T-helper 1 cell treated with Interleukin-12 subunit alpha and Interleukin-12 subunit beta and Interleukin-4 antibody, amounts not matched to agents 30 ng/mL and 1 ng/mL, for 36 hours (primary cell): ENCODE data around the gene S1PR1. TPM values are rescaled to one million over a fixed set of nuclear protein-coding genes. Genes with fewer than 3 reads are reported as not detected.
"Not testable (repeated sequence)": the region's sequence is repeated elsewhere in the genome, so short reads cannot be mapped to it uniquely, and the experiment has no call there.

ENCODE experiments used
- intact Hi-C: fragments of 100-400 bp; cut with micrococcal nuclease; formaldehyde crosslinking; loops from one replicate; pipeline ENCODE4 v1.15.1; 2024
- total RNA-seq: library from RNA; stranded (reverse); gene quantifications from 2 replicates; pipeline ENCODE4 v1.2.3, GENCODE V29; 2022

The S1PR1 gene
- total RNA-seq, 1 donor from 2014 or later: 132 TPM

- intact Hi-C loops: loop anchor here (2.0 kb wide), 1 partner anchor 15 kb away; no protein-coding TSS in a partner anchor
Measured at GRCh38 chr1:101219924-101220870, 16.6 kb upstream of the S1PR1 start.

DNA sequence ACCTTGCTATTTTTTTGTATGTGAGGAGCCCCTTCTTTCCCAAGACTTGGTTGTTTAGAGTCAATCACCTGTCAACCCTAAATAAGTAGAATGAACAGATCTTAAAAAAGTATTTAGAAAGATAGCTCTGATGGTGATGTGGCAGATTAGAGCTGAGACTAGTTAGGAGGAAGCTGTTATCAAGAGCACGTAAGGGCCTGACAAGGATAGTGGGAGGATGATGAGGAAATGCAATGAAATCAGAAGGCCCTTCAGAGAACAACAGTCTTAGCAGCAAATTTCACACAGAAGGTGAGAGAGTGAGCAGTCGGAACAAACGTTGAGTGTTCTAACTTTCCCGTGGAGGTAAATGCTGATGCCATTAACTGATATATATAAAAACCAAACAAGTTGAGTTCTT lies 15.9 kb upstream of the S1PR1 start:
- intact Hi-C loops: loop anchor here (2.0 kb wide), 1 partner anchor 14 kb away; no protein-coding TSS in a partner anchor

GRCh38 chr1:101221945-101222429 lies 14.8 kb upstream of the S1PR1 start:
- intact Hi-C loops: loop anchor here (2.0 kb wide), 1 partner anchor 13 kb away; no protein-coding TSS in a partner anchor

- intact Hi-C loops: no loop called here
Measured at GRCh38 chr1:101227837-101228236, 9.0 kb upstream of the S1PR1 start.

DNA sequence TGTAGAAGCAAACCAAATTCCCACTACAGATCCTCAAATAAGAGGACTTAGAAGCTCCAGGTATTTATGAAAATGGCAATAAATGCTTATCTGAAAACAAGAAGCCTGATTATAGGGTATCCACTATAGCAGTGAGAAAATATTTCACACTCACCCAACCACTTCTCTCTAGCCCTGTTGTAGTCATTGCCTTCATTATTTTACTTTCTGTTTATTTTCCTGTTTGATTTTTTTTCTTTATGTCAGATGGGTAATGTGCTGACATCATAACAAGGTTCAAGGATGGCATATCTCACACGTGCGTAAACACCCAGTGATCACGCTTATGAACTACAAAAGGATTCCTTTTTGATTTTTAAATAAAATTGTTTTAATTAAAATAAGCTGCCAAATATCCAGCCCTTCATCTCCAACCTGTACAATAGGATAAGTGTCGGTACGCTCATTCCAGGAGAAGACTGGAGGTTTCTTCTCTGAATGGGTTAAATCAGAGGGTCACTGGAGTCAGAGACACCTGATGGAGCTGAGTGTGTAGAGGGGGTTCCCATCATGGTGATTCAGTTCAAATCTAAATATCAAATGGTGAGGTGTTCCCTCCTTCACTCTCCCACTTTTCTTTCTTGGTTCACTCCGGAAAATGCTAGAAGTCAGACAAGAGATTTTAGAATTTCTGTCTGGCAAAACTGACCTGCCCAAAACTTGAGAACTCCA lies 8.2 kb upstream of the S1PR1 start:
- intact Hi-C loops: no loop called here

DNA sequence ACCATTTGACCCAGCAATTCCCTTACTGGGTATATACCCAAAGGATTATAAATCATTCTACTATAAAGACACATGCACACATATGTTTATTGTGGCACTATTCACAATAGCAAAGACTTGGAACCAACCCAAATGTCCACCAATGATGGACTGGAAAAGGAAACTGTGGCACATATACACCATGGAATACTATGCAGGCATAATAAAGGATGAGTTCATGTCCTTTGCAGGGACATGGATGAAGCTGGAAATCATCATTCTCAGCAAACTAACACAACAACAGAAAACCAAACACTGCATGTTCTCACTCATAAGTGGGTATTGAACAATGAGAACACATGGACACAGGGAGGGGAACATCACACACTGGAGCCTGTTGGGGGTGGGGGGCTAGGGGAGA lies 4.6 kb upstream of the S1PR1 start:
- intact Hi-C loops: not testable (repeated sequence)

GRCh38 chr1:101233495-101233894 lies 3.3 kb upstream of the S1PR1 start:
- intact Hi-C loops: no loop called here

DNA sequence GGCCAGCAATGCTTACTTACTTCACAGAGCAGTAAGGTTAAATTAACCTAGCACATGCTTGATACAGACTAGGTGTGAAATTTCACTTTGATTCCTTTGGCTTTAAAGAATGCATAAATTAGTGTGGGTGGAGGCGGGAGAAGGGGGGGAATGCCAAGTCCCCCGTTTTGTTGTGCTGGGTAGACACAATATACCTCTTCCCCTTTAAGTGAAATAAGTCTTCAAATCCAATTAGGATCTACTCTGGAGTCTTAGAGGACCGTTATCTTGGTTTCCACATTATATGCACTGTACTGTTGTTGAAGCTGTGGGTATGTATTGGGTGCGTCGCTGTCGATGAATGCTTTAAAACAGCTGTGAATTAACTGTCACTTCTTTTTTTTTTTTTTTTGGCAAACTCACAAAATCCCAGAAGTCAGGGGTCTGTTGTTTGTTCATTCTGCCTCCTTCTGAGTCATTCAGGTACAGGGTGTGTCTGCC lies 1.6 kb upstream of the S1PR1 start:
- intact Hi-C loops: loop anchor here (1.0 to 5.0 kb wide), 10 partner anchors 14 to 1198 kb away; partner anchors contain the start of genes CDC14A, SASS6 and TRMT13

DNA sequence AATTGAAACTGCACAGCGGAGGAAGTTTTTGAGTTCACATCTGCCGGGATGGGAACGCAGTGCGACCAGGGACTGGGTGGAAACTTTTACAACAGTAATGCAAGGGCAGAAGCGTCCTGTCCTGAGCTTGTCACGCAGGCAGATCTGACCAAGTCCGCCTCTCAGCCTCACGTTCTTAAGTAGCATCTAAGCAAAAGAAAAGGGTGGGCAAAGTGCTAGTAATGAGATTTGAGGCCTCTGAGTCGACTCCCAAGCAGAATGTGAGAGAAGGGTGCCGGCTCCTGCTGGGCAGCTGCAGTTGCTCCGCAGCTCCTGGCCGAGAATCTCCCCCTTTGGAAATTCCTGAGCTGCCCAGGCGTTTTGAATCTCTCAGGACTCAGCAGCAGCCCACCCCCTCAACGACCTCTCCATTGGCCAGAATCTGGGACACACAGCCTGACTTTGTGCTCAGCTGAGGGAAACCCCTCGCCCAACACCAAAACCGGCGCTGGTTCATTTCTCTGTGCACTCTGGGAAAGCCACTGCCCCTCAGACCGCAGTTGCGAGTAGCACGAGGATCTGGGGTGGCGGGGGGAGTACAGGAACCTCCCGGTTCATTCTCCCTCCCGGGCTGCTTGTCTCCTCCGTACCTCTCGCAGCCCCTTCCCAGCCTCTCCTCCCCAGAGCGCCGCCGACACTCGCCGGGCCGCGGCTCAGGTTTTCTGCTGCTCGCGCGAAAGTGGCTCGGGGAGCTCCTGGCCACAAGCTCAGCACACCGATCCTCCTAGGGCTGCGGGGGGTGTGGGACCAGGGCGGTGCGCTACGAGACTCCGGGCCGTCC lies 913 bp upstream of the S1PR1 start:
- intact Hi-C loops: loop anchor here (1.0 to 5.0 kb wide), 10 partner anchors 15 to 1199 kb away; partner anchors contain the start of genes CDC14A, SASS6 and TRMT13

GRCh38 chr1:101237229-101237837 lies 514 bp downstream of the S1PR1 start:
- intact Hi-C loops: loop anchor here (5.0 kb wide), 4 partner anchors 795 to 1200 kb away; partner anchors contain the start of genes CDC14A, SASS6 and TRMT13

DNA sequence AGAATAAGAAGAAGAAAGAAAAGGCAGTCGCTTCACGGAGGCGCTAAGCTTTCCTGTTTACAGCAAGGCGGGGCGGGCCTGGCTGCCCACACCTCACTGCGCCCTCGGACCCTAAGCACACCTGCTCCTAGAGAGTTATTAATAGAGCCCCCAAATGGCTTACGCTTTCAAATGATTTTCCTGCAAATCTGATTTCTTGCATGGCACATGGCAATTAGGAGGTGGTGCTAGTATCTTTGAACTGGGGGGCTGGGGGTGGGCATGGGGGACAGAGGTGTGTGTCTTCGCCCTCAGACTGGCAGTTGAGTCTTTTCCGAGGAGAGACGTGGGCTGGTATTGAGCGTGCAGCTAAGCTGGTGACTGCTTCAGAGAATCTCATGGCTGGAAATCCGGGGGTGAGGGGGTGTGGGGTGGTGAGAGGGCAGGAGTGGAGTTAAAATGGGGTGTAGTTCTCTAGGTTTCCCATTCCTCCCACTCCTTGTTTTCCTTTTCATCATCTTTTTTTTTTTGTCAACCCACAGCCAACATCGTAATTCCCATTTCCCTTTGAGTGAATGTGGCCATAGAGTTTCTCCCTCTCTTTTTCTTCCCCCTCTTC lies 1.3 kb downstream of the S1PR1 start:
- intact Hi-C loops: loop anchor here (1.0 to 5.0 kb wide), 8 partner anchors 71 to 1201 kb away; partner anchors contain the start of genes CDC14A, SASS6 and TRMT13

- intact Hi-C loops: loop anchor here (1.0 to 5.0 kb wide), 13 partner anchors 16 to 1201 kb away; partner anchors contain the start of genes CDC14A, DPH5, SASS6 and SLC30A7
Measured at GRCh38 chr1:101238681-101239094, 1.9 kb downstream of the S1PR1 start.

GRCh38 chr1:101239095-101240040 lies 2.5 kb downstream of the S1PR1 start:
- intact Hi-C loops: loop anchor here (1.0 to 5.0 kb wide), 10 partner anchors 15 to 1202 kb away; partner anchors contain the start of genes CDC14A, DPH5, SASS6 and SLC30A7

GRCh38 chr1:101240041-101240430 lies 3.2 kb downstream of the S1PR1 start:
- intact Hi-C loops: no loop called here

DNA sequence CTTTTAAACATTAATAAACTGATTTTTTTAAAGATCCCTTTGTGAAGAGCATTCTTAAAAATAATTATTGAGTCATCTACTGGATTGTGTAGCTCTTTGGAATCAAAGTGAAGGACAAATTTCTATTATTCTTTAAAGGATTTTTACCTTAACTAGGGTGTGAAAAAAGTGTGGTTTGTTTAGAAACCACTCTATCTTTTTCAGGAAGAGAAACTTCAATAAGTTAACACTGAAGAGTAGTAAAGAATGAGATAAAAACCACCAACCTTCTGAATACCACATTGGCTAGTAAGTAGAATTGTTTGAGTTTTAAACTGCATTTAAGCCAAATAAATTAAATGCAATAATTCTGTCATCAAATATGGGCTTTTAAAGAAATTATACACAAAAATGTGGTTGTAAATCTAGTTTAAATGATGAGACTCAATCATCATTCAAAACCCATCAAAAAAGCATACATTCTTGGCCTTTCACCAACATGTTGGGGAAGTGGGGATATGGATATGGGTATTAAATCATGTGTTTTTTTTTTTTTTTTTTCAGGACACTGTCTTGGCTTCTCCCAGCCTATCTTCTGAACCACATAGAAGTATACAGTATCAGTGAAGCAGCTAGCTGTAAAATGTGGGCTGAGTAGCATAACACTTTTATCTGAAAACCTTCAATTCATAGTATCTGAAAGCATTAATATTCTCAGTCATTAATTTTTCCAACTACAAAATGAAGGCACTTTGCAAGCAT lies 4.8 kb downstream of the S1PR1 start:
- intact Hi-C loops: loop anchor here (1.0 kb wide), 1 partner anchor 10 kb away; no protein-coding TSS in a partner anchor

DNA sequence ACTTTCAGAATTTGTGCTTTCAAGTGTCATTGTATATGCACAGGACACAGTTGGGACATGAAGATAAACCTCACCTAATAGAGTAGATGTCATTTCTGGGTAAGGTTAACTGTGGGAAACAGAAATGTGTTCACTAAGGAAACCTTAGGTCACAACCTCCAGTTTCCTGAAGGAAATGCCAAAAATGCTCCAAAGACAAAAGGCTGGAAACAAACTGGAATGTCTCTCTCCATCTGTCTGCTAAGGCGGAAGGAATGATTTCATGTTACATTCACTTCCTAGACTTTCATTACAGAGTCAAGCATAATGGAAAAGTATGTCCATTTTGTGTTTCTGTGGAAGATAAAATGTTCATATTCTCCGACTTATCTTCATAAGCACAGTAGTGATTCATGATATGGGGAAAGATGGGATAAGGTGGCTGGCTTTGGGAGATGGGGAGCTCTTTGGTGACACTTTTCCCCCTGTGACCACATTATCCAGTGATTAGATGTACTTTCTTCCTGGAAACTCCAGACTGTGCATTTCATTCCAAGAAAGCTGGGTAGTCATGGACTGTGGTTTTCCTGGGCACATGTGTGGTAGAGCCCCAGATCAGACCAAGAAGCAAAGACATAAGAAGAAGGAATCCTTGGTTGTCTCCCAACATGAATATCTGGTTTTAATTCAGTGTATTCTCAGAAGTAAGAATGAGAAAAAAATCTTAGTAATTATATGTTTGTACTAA lies 5.7 kb downstream of the S1PR1 start:
- intact Hi-C loops: no loop called here

- intact Hi-C loops: no loop called here
Measured at GRCh38 chr1:101243751-101244150, 6.9 kb downstream of the S1PR1 start.
